H9 (cell line): ENCODE data around the gene LRRC15. TPM values are rescaled to one million over a fixed set of nuclear protein-coding genes. Genes with fewer than 3 reads are reported as not detected.

Experiments used
- DNase-seq: peaks from one replicate; pipeline ENCODE4 v3.0.0-alpha.2; 2017
- H2AFZ ChIP-seq: one replicate; pipeline ENCODE4 v1.6.1; 2013; ENCODE audit warnings: mild to moderate bottlenecking, low read length, control low read depth, moderate library complexity
- H2AK5ac ChIP-seq: 2 replicates; pipeline ENCODE4 v1.6.1; 2013; ENCODE audit warnings: low read length, control low read depth, mixed read lengths; ENCODE audit not compliant: insufficient read length
- H2BK120ac ChIP-seq: one replicate; pipeline ENCODE4 v1.6.1; 2013; ENCODE audit warnings: low read depth, mild to moderate bottlenecking, low read length, control low read depth, inconsistent platforms; ENCODE audit not compliant: poor library complexity, severe bottlenecking
- H2BK12ac ChIP-seq: 2 replicates; pipeline ENCODE4 v1.6.1; 2013; ENCODE audit warnings: low read length, control low read depth, mixed read lengths, low read depth; ENCODE audit not compliant: insufficient read length
- H2BK15ac ChIP-seq: 2 replicates; pipeline ENCODE4 v1.6.1; 2013; ENCODE audit warnings: low read depth, low read length, control low read depth
- H2BK20ac ChIP-seq: one replicate; pipeline ENCODE4 v1.6.1; 2013; ENCODE audit warnings: low read depth, mild to moderate bottlenecking, low read length, control low read depth, inconsistent platforms; ENCODE audit not compliant: poor library complexity, severe bottlenecking
- H2BK5ac ChIP-seq: 2 replicates; pipeline ENCODE4 v1.6.1; 2013; ENCODE audit warnings: low read length, control low read depth, mixed read lengths; ENCODE audit not compliant: insufficient read length
- H3K14ac ChIP-seq: 2 replicates; pipeline ENCODE4 v1.6.1; 2013; ENCODE audit warnings: low read length, control low read depth; ENCODE audit not compliant: insufficient read depth
- H3K18ac ChIP-seq: 2 replicates; pipeline ENCODE4 v1.6.1; 2013; ENCODE audit warnings: low read depth, mild to moderate bottlenecking, mixed read lengths, low read length, control low read depth; ENCODE audit not compliant: insufficient read length
- H3K23ac ChIP-seq: 2 replicates; pipeline ENCODE4 v1.6.1; 2013; ENCODE audit warnings: low read length, control low read depth, mixed read lengths, low read depth; ENCODE audit not compliant: insufficient read length
- H3K23me2 ChIP-seq: 2 replicates; pipeline ENCODE4 v1.6.1; 2013; ENCODE audit warnings: low read depth, mild to moderate bottlenecking, mixed read lengths, low read length, control low read depth; ENCODE audit not compliant: insufficient read length, poor library complexity, severe bottlenecking
- H3K27ac ChIP-seq: 2 replicates; pipeline ENCODE4 v1.5.1; 2013; ENCODE audit warnings: low read length, control low read depth, mixed read lengths, low read depth; ENCODE audit not compliant: insufficient read length
- H3K27me3 ChIP-seq: 2 replicates; pipeline ENCODE4 v1.6.1; 2013; ENCODE audit warnings: low read length, control low read depth, inconsistent platforms; ENCODE audit not compliant: insufficient read depth
- H3K4ac ChIP-seq: 2 replicates; pipeline ENCODE4 v1.6.1; 2013; ENCODE audit warnings: low read depth, mild to moderate bottlenecking, control low read depth, inconsistent platforms, low read length, moderate library complexity
- H3K4me1 ChIP-seq: 2 replicates; pipeline ENCODE4 v1.6.1; 2013; ENCODE audit warnings: low read length, control low read depth, inconsistent platforms; ENCODE audit not compliant: insufficient read depth
- H3K4me2 ChIP-seq: 2 replicates; pipeline ENCODE4 v1.6.1; 2013; ENCODE audit warnings: low read length, control low read depth, mixed read lengths; ENCODE audit not compliant: insufficient read length, insufficient read depth
- H3K56ac ChIP-seq: 2 replicates; pipeline ENCODE4 v1.6.1; 2013; ENCODE audit warnings: low read depth, mild to moderate bottlenecking, mixed read lengths, low read length, control low read depth; ENCODE audit not compliant: insufficient read length
- H3K79me1 ChIP-seq: 2 replicates; pipeline ENCODE4 v1.6.1; 2013; ENCODE audit warnings: low read depth, mild to moderate bottlenecking, moderate library complexity, low read length, control low read depth, inconsistent platforms; ENCODE audit not compliant: insufficient read depth, poor library complexity, severe bottlenecking
- H3K79me2 ChIP-seq: 2 replicates; pipeline ENCODE4 v1.6.1; 2013; ENCODE audit warnings: low read length, control low read depth, inconsistent platforms; ENCODE audit not compliant: insufficient read depth
- H3K9ac ChIP-seq: 2 replicates; pipeline ENCODE4 v1.6.1; 2013; ENCODE audit warnings: low read length, control low read depth, mixed read lengths; ENCODE audit not compliant: insufficient read length; ENCODE audit errors: extremely low read depth
- H3K9me3 ChIP-seq: one replicate; pipeline ENCODE4 v1.6.1; 2013; ENCODE audit warnings: low read depth, low read length, inconsistent platforms; ENCODE audit not compliant: control insufficient read depth
- H3T11ph ChIP-seq: one replicate; pipeline ENCODE4 v1.6.1; 2013; ENCODE audit warnings: mild to moderate bottlenecking, low read length, control low read depth, inconsistent platforms
- H4K20me1 ChIP-seq: one replicate; pipeline ENCODE4 v1.6.1; 2013; ENCODE audit not compliant: control insufficient read depth, insufficient read length, insufficient read depth
- H4K5ac ChIP-seq: 2 replicates; pipeline ENCODE4 v1.6.1; 2013; ENCODE audit warnings: low read depth, mild to moderate bottlenecking, mixed read lengths, low read length, control low read depth; ENCODE audit not compliant: insufficient read length
- H4K8ac ChIP-seq: replicated peaks from 2 replicates; pipeline ENCODE4 v1.6.1; 2013; ENCODE audit warnings: low read length, control low read depth, mixed read lengths, low read depth; ENCODE audit not compliant: insufficient read length
- H4K91ac ChIP-seq: 2 replicates; pipeline ENCODE4 v1.6.1; 2013; ENCODE audit warnings: low read depth, mild to moderate bottlenecking, moderate library complexity, mixed read lengths, low read length, control low read depth; ENCODE audit not compliant: insufficient read length
- H3K27ac Mint-ChIP-seq, 3 experiments: 2 replicates in 2 of 3; 3 replicates in 1 of 3; pipeline ENCODE4 v1.8.0; 2020 to 2021; ENCODE audit warnings: mixed read lengths in 3 of 3, mild to moderate bottlenecking in 1 of 3, moderate library complexity in 1 of 3
- H3K27me3 Mint-ChIP-seq: 2 replicates; pipeline ENCODE4 v1.8.0; 2021; ENCODE audit warnings: low read depth, mild to moderate bottlenecking, moderate library complexity, mixed read lengths
- H3K36me3 Mint-ChIP-seq, 3 experiments: 2 replicates in 2 of 3; 3 replicates in 1 of 3; pipeline ENCODE4 v1.8.0; 2020 to 2021; ENCODE audit warnings: low read depth in 3 of 3, mixed read lengths in 3 of 3; ENCODE audit not compliant: insufficient read depth in 1 of 3
- H3K4me1 Mint-ChIP-seq, 2 experiments: 2 replicates each; pipeline ENCODE4 v1.8.0; 2020; ENCODE audit warnings: mixed read lengths in 2 of 2
- H3K4me3 Mint-ChIP-seq, 2 experiments: 2 replicates in 1 of 2; 3 replicates in 1 of 2; pipeline ENCODE4 v1.8.0; 2020 to 2021; ENCODE audit warnings: mild to moderate bottlenecking in 2 of 2, mixed read lengths in 2 of 2, moderate library complexity in 1 of 2
- H3K9me3 Mint-ChIP-seq, 2 experiments: 2 replicates in 1 of 2; 3 replicates in 1 of 2; pipeline ENCODE4 v1.8.0; 2020; ENCODE audit warnings: mild to moderate bottlenecking in 2 of 2, mixed read lengths in 2 of 2, moderate library complexity in 1 of 2
- WGBS: extraction: QIAGEN DNeasy Blood & Tissue Kit; methylation state at CpG from one replicate; pipeline ENCODE4 v1.1.7; 2013; ENCODE audit warnings: missing lambda C conversion rate, low lambda C conversion rate, mixed read lengths; ENCODE audit not compliant: insufficient read length; ENCODE audit errors: extremely low coverage; 5-methylcytosine and 5-hydroxymethylcytosine counted together
- total RNA-seq: library from RNA; stranded (reverse); gene quantifications from 2 replicates; pipeline ENCODE4 v1.2.1, GENCODE V29; 2021
- TF ChIP-seq, protein P1 (sequence below): fragments of 200-600 bp; sonication (generic); conservative IDR thresholded peaks from 3 replicates; pipeline ENCODE4 v1.8.0; 2021; ENCODE audit warnings: antibody characterized with exemption, mild to moderate bottlenecking

The LRRC15 gene
- total RNA-seq, 1 experiment from 2014 or later: 0.07 TPM

DNA sequence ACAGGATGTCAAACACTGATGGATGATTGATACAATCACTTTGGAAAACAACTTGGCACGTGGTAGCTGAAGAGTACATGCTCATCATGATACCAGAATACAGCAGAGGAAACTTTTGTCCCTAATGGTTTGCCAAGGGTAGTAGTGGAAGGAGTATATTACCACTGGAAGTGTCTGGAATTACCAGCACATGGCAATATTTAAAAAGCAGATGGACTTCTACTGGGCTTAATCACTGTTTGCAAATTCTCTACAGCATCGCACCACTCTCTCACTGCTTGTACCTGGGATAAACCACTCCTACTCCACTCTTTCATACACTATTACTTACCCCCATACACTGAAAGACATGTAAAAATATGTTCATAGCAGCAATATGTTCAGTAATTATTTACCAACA lies 49.1 kb upstream of the LRRC15 start:
- Mint-ChIP-seq H3K4me1 (no peaks in the 10 kb centered on the region), H3K27me3 (no peaks in the 10 kb centered on the region), H3K36me3 (peaks cover 5 to 34% (median 21%) of the 10 kb centered on the region in 3 experiments; a peak in 5 of 7 replicates), H3K27ac (no peak overlapping the region), H3K4me3 (no peak overlapping the region), H3K9me3 (no peaks in the 10 kb centered on the region)
- TF ChIP-seq, protein P1, sequence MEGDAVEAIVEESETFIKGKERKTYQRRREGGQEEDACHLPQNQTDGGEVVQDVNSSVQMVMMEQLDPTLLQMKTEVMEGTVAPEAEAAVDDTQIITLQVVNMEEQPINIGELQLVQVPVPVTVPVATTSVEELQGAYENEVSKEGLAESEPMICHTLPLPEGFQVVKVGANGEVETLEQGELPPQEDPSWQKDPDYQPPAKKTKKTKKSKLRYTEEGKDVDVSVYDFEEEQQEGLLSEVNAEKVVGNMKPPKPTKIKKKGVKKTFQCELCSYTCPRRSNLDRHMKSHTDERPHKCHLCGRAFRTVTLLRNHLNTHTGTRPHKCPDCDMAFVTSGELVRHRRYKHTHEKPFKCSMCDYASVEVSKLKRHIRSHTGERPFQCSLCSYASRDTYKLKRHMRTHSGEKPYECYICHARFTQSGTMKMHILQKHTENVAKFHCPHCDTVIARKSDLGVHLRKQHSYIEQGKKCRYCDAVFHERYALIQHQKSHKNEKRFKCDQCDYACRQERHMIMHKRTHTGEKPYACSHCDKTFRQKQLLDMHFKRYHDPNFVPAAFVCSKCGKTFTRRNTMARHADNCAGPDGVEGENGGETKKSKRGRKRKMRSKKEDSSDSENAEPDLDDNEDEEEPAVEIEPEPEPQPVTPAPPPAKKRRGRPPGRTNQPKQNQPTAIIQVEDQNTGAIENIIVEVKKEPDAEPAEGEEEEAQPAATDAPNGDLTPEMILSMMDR: no peak
- Histone ChIP-seq H3K23ac (no peak overlapping the region), H3K9ac (no peak overlapping the region), H2BK20ac (no peak overlapping the region), H3K4ac (no peak overlapping the region), H3K79me2 (no peaks in the 10 kb centered on the region), H3K27me3 (no peaks in the 10 kb centered on the region), H4K8ac (no peak overlapping the region), H2BK5ac (no peak overlapping the region), H2BK15ac (no peak overlapping the region), H3K9me3 (no peaks in the 10 kb centered on the region), H2AK5ac (no peak overlapping the region), H3K18ac (no peak overlapping the region), H4K20me1 (no peaks in the 10 kb centered on the region), H3K14ac (no peak overlapping the region), H2BK12ac (no peak overlapping the region), H3K27ac (no peak overlapping the region), H3K4me1 (no peaks in the 10 kb centered on the region), H3K4me2 (no peak overlapping the region), H2BK120ac (no peak overlapping the region), H4K5ac (no peak overlapping the region), H3K79me1 (no peaks in the 10 kb centered on the region), H3K56ac (no peak overlapping the region), H2AFZ (no peak overlapping the region), H4K91ac (no peak overlapping the region), H3K23me2 (no peaks in the 10 kb centered on the region), H3T11ph (no peak overlapping the region)
- DNase-seq: no peak
- WGBS: no CpG with 5 or more reads among the region's 2 CpGs
